ENCODE results near the gene WDR72.

WDR72 gene

GRCh38 chr15:53753813-53754212 is 5.7 kb downstream of the WDR72 start:
- H3K9ac ChIP-seq (ENCODE audit: low read depth, low read length) = no peak overlapping the region
- H3K36me3 ChIP-seq (ENCODE audit: control insufficient read depth, insufficient read depth, low read length) = no peaks in the 10 kb centered on the region

GRCh38 chr15:53752406-53752805 is 7.1 kb downstream of the WDR72 start:
- Histone ChIP-seq H3K36me3 (ENCODE audit: control insufficient read depth, insufficient read depth, low read length) (no peaks in the 10 kb centered on the region), H3K4me1 (ENCODE audit: control insufficient read depth, insufficient read depth, low read length) (peaks cover 8% of the 10 kb centered on the region), H3K9me3 (ENCODE audit: control insufficient read depth, insufficient read depth, low read length) (no peaks in the 10 kb centered on the region), H3K27me3 (ENCODE audit: control insufficient read depth, insufficient read depth, low read length) (peaks cover 3% of the 10 kb centered on the region; the same call in 1 of the 2 replicates), H3K4me3 (ENCODE audit: low read depth, low read length) (no peak overlapping the region), H3K27ac (ENCODE audit: low read depth, low read length) (no peak overlapping the region), H3K9ac (ENCODE audit: low read depth, low read length) (no peak overlapping the region)

More at GRCh38 chr15:53753813-53754212, 5.7 kb downstream of the WDR72 start:
- H3K4me3 ChIP-seq (ENCODE audit: low read depth, low read length) = no peak overlapping the region
- no peaks in the 10 kb centered on the region for H3K9me3 ChIP-seq (ENCODE audit: control insufficient read depth, insufficient read depth, low read length)
- H3K4me1 ChIP-seq (ENCODE audit: control insufficient read depth, insufficient read depth, low read length) = no peaks in the 10 kb centered on the region
- no peak overlapping the region for H3K27ac ChIP-seq (ENCODE audit: low read depth, low read length)
- H3K27me3 ChIP-seq (ENCODE audit: control insufficient read depth, insufficient read depth, low read length) = peaks cover 16% of the 10 kb centered on the region

GRCh38 chr15:53747501-53748068 is 11.9 kb downstream of the WDR72 start:
- Histone ChIP-seq H3K9ac (ENCODE audit: low read depth, low read length) (no peak overlapping the region), H3K4me3 (ENCODE audit: low read depth, low read length) (no peak overlapping the region), H3K36me3 (ENCODE audit: control insufficient read depth, insufficient read depth, low read length) (no peaks in the 10 kb centered on the region), H3K4me1 (ENCODE audit: control insufficient read depth, insufficient read depth, low read length) (peaks cover 11% of the 10 kb centered on the region), H3K27me3 (ENCODE audit: control insufficient read depth, insufficient read depth, low read length) (no peaks in the 10 kb centered on the region), H3K27ac (ENCODE audit: low read depth, low read length) (no peak overlapping the region), H3K9me3 (ENCODE audit: control insufficient read depth, insufficient read depth, low read length) (no peaks in the 10 kb centered on the region)

DNA sequence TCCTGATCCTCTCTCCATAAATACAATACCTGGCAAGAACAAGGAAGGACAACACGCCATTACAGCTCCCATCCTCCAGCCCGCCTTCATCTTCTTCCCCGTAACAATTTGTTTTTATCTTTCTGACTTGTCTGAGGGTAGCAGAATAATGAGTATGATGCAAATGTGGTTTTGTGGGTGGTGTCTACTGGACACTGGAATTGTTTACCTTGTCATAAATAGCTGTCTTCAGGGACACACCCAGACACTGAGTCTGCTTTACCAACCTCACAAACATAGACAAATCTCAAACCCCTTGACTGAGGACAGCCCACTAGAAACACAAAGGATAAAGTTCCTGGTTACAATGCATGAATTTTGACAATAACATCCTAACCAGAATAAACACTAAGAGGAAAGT is 13.4 kb downstream of the WDR72 start:
- H3K9me3 ChIP-seq (ENCODE audit: control insufficient read depth, insufficient read depth, low read length) = no peaks in the 10 kb centered on the region
- H3K4me1 ChIP-seq (ENCODE audit: control insufficient read depth, insufficient read depth, low read length) = peaks cover 11% of the 10 kb centered on the region
- H3K27me3 ChIP-seq (ENCODE audit: control insufficient read depth, insufficient read depth, low read length) = no peaks in the 10 kb centered on the region
- no peak overlapping the region for H3K4me3 ChIP-seq (ENCODE audit: low read depth, low read length)
- no peaks in the 10 kb centered on the region for H3K36me3 ChIP-seq (ENCODE audit: control insufficient read depth, insufficient read depth, low read length)
- no peak overlapping the region for H3K9ac ChIP-seq (ENCODE audit: low read depth, low read length)
- H3K27ac ChIP-seq (ENCODE audit: low read depth, low read length) = no peak overlapping the region

DNA sequence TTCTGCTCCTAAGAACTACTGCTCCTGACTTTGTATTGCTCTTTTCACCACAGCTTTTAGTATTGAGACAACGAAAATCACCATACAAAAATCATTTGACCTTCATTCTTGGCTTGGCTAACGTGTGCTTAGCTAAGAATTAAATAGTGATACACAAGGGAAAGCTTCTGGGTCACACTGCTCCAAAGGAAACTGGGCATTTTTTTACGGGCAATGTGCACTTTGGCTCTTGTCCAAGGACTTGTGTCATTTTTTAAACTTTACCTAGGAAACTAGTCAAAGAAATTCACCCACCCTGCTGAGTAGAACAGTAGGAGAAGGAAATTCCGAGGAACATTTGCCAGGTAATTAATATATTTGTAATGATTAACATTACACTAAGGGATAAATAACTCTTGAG is 19.8 kb downstream of the WDR72 start:
- no peaks in the 10 kb centered on the region for H3K27me3 ChIP-seq (ENCODE audit: control insufficient read depth, insufficient read depth, low read length)
- no peak overlapping the region for H3K4me3 ChIP-seq (ENCODE audit: low read depth, low read length)
- no peak overlapping the region for H3K9ac ChIP-seq (ENCODE audit: low read depth, low read length)
- no peaks in the 10 kb centered on the region for H3K9me3 ChIP-seq (ENCODE audit: control insufficient read depth, insufficient read depth, low read length)
- no peaks in the 10 kb centered on the region for H3K36me3 ChIP-seq (ENCODE audit: control insufficient read depth, insufficient read depth, low read length)
- H3K27ac ChIP-seq (ENCODE audit: low read depth, low read length) = no peak overlapping the region
- no peaks in the 10 kb centered on the region for H3K4me1 ChIP-seq (ENCODE audit: control insufficient read depth, insufficient read depth, low read length)

- H3K27me3 ChIP-seq (ENCODE audit: control insufficient read depth, insufficient read depth, low read length) = no peaks in the 10 kb centered on the region
- H3K9ac ChIP-seq (ENCODE audit: low read depth, low read length) = no peak overlapping the region
- H3K4me3 ChIP-seq (ENCODE audit: low read depth, low read length) = no peak overlapping the region
- H3K27ac ChIP-seq (ENCODE audit: low read depth, low read length) = no peak overlapping the region
- no peaks in the 10 kb centered on the region for H3K36me3 ChIP-seq (ENCODE audit: control insufficient read depth, insufficient read depth, low read length)
- no peaks in the 10 kb centered on the region for H3K9me3 ChIP-seq (ENCODE audit: control insufficient read depth, insufficient read depth, low read length)
- no peaks in the 10 kb centered on the region for H3K4me1 ChIP-seq (ENCODE audit: control insufficient read depth, insufficient read depth, low read length)
These were observed 20.3 kb downstream of the WDR72 start for GRCh38 chr15:53739187-53739586.

DNA sequence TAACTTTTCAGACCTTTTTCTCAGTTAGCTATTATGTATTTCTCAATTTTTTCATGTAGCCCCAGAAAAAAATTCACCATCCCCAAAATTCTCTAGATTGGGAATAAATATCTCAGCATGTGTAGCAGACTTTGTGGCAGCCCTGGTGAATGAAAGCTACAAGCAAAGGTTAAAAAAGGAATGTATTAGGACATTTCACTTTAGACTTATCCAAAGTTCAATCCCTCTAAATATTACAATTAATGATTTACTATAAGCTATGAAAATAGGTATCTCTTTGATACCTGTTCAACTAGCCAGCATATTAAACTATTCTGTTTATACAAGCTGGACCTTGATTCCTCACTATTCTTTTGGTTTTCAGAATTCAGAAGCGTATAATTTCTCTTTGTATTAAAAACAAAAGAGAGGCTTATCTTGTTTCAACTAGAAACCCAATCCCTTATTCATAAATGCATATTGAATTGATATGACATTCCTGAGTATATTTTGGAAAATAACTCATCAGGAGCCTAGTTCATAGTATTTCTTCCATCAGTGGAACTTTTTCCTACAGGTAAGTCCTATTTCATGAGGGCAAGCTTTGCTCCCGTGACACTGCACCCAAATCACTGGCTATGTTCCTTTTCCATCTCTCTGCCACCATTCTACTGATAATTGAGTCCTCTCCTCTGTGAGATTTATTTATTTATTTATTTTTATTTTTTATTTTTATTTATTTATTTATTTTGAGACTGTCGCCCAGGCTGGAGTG is 38.0 kb downstream of the WDR72 start:
- Histone ChIP-seq H3K36me3 (ENCODE audit: control insufficient read depth, insufficient read depth, low read length) (no peaks in the 10 kb centered on the region), H3K9ac (ENCODE audit: low read depth, low read length) (no peak overlapping the region), H3K4me3 (ENCODE audit: low read depth, low read length) (no peak overlapping the region), H3K9me3 (ENCODE audit: control insufficient read depth, insufficient read depth, low read length) (no peaks in the 10 kb centered on the region), H3K27ac (ENCODE audit: low read depth, low read length) (no peak overlapping the region), H3K4me1 (ENCODE audit: control insufficient read depth, insufficient read depth, low read length) (no peaks in the 10 kb centered on the region), H3K27me3 (ENCODE audit: control insufficient read depth, insufficient read depth, low read length) (no peaks in the 10 kb centered on the region)

- no peak overlapping the region for H3K4me3 ChIP-seq (ENCODE audit: low read depth, low read length)
- no peak overlapping the region for H3K9ac ChIP-seq (ENCODE audit: low read depth, low read length)
- no peaks in the 10 kb centered on the region for H3K36me3 ChIP-seq (ENCODE audit: control insufficient read depth, insufficient read depth, low read length)
- no peaks in the 10 kb centered on the region for H3K27me3 ChIP-seq (ENCODE audit: control insufficient read depth, insufficient read depth, low read length)
- no peak overlapping the region for H3K27ac ChIP-seq (ENCODE audit: low read depth, low read length)
- H3K9me3 ChIP-seq (ENCODE audit: control insufficient read depth, insufficient read depth, low read length) = no peaks in the 10 kb centered on the region
- H3K4me1 ChIP-seq (ENCODE audit: control insufficient read depth, insufficient read depth, low read length) = no peaks in the 10 kb centered on the region
These were observed 42.3 kb downstream of the WDR72 start for GRCh38 chr15:53716909-53717876.

DNA sequence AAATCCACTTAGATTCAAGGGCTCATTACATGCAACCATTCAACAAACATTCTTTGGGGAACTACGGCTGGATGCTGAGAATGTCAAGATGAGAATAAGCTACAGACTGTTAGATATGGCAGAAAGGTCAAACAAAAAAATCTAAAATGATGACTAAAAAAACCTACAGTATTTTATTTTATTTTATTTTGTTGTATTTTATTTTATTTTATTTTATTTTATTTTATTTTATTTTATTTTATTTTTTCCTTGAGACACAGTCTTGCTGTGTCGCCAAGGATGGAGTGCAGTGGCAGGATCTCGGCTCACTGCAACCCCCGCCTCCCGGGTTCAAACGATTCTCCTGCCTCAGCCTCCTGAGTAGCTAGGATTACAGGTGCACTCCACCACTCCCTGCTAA is 46.2 kb downstream of the WDR72 start:
- no peak overlapping the region for H3K4me3 ChIP-seq (ENCODE audit: low read depth, low read length)
- H3K9me3 ChIP-seq (ENCODE audit: control insufficient read depth, insufficient read depth, low read length) = no peaks in the 10 kb centered on the region
- H3K27me3 ChIP-seq (ENCODE audit: control insufficient read depth, insufficient read depth, low read length) = no peaks in the 10 kb centered on the region
- no peaks in the 10 kb centered on the region for H3K36me3 ChIP-seq (ENCODE audit: control insufficient read depth, insufficient read depth, low read length)
- no peak overlapping the region for H3K27ac ChIP-seq (ENCODE audit: low read depth, low read length)
- H3K4me1 ChIP-seq (ENCODE audit: control insufficient read depth, insufficient read depth, low read length) = no peaks in the 10 kb centered on the region
- H3K9ac ChIP-seq (ENCODE audit: low read depth, low read length) = no peak overlapping the region

GRCh38 chr15:53710906-53711305 is 48.6 kb downstream of the WDR72 start:
- Histone ChIP-seq H3K27ac (ENCODE audit: low read depth, low read length) (no peak overlapping the region), H3K4me1 (ENCODE audit: control insufficient read depth, insufficient read depth, low read length) (no peaks in the 10 kb centered on the region), H3K9ac (ENCODE audit: low read depth, low read length) (no peak overlapping the region), H3K4me3 (ENCODE audit: low read depth, low read length) (no peak overlapping the region), H3K9me3 (ENCODE audit: control insufficient read depth, insufficient read depth, low read length) (no peaks in the 10 kb centered on the region), H3K27me3 (ENCODE audit: control insufficient read depth, insufficient read depth, low read length) (no peaks in the 10 kb centered on the region), H3K36me3 (ENCODE audit: control insufficient read depth, insufficient read depth, low read length) (no peaks in the 10 kb centered on the region)

GRCh38 chr15:53709821-53710220 is 49.6 kb downstream of the WDR72 start:
- Histone ChIP-seq H3K27ac (ENCODE audit: low read depth, low read length) (no peak overlapping the region), H3K4me1 (ENCODE audit: control insufficient read depth, insufficient read depth, low read length) (no peaks in the 10 kb centered on the region), H3K36me3 (ENCODE audit: control insufficient read depth, insufficient read depth, low read length) (no peaks in the 10 kb centered on the region), H3K9me3 (ENCODE audit: control insufficient read depth, insufficient read depth, low read length) (no peaks in the 10 kb centered on the region), H3K27me3 (ENCODE audit: control insufficient read depth, insufficient read depth, low read length) (no peaks in the 10 kb centered on the region), H3K9ac (ENCODE audit: low read depth, low read length) (no peak overlapping the region), H3K4me3 (ENCODE audit: low read depth, low read length) (no peak overlapping the region)
